Cardiac fibroblast (primary cell): ENCODE measurements around the gene LIMA1.
"Not testable (repeated sequence)": the region's sequence is repeated elsewhere in the genome, so short reads cannot be mapped to it uniquely, and the experiment has no call there.

Experiments
- DNase-seq, 2 donors: peaks; one replicate each; pipeline versions ENCODE4 v3.0.0 to v3.0.0-alpha.2; 2010; ENCODE audit warnings: low read depth in 2 of 2
- H3K4me3 ChIP-seq, 2 donors: replicated peaks in 1 of 2; 1 replicate in 1 of 2; 2 replicates in 1 of 2; pipeline ENCODE4 v1.5.1; 2011; ENCODE audit warnings: low read depth in 2 of 2, low read length in 2 of 2, mild to moderate bottlenecking in 2 of 2, moderate library complexity in 1 of 2
- TF ChIP-seq, protein P1 (sequence below): IDR thresholded peaks from one replicate; pipeline ENCODE4 v1.5.1; 2011; ENCODE audit warnings: low read depth, mild to moderate bottlenecking, low read length, inconsistent platforms

LIMA1 gene

DNA sequence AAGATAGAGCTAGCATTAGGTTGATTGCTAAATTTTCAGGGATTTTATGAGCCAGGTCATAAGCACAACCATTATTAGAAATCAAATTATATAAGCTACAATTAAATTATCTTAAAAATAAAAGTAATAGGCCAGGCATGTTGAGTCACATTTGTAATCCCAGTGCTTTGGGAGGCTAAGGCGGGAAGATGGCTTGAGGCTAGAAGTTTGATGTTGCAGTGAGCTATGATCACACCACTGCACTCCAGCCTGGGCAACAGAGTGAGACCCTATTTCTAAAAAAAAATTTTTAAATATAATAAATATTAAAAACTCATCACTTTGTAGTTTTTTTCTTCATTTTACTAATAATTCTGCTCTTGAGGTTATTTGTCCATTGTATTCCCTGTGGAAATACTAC, 1.9 kb upstream of the LIMA1 start:
- no peak for DNase-seq
- TF ChIP-seq, protein P1, sequence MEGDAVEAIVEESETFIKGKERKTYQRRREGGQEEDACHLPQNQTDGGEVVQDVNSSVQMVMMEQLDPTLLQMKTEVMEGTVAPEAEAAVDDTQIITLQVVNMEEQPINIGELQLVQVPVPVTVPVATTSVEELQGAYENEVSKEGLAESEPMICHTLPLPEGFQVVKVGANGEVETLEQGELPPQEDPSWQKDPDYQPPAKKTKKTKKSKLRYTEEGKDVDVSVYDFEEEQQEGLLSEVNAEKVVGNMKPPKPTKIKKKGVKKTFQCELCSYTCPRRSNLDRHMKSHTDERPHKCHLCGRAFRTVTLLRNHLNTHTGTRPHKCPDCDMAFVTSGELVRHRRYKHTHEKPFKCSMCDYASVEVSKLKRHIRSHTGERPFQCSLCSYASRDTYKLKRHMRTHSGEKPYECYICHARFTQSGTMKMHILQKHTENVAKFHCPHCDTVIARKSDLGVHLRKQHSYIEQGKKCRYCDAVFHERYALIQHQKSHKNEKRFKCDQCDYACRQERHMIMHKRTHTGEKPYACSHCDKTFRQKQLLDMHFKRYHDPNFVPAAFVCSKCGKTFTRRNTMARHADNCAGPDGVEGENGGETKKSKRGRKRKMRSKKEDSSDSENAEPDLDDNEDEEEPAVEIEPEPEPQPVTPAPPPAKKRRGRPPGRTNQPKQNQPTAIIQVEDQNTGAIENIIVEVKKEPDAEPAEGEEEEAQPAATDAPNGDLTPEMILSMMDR: no peak
- H3K4me3 ChIP-seq: no peak overlapping the region

DNA sequence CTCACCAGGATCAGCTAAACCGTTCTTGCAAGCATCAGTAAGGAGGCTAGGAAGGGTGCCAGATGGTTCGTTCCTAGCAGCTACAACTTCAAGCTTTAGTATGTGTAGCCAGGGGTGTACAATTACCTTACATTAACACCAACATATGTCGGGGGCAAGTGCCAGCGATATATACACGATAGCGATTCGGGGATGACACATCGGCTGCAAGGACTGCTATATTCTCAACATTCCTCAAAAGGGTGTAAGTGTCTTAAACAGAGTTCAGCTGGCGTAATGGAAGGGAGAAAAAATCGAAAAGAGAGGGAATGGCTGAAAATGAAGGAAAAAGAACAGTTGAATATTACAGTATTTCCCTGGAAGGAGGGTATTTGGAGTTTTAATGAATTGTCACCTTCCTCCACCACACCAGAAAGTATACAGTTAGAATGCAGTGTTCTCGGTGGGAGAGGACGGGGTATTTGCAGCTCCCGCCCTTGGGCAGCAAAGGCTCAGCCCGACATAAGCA, 545 bp downstream of the LIMA1 start:
- peak overlapping the region; percentile 91 to 97 for H3K4me3 ChIP-seq
- DNase-seq: peak; percentile 31 to 54
- TF ChIP-seq, protein P1: no peak

DNA sequence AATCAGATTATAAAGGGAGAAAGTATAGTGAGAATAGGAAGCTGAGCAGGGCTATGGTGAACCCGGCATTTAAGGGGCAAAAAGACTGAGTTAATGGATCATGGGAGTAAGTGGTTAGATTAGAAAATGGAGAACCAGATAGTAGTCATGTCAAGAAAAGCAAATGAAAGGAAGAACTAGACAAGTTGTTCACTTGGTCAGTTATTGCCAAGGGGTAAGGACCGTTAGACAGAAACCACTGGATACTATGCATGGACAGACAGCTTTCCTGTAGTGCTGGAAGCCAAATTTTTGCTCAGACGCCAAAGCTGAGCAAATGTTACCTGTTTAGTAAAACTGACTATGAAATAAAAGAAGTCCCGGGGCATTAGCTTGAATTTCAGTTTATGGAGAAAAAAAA, 3.8 kb downstream of the LIMA1 start:
- H3K4me3 ChIP-seq: no peak overlapping the region
- TF ChIP-seq, protein P1: no peak
- no peak for DNase-seq

DNA sequence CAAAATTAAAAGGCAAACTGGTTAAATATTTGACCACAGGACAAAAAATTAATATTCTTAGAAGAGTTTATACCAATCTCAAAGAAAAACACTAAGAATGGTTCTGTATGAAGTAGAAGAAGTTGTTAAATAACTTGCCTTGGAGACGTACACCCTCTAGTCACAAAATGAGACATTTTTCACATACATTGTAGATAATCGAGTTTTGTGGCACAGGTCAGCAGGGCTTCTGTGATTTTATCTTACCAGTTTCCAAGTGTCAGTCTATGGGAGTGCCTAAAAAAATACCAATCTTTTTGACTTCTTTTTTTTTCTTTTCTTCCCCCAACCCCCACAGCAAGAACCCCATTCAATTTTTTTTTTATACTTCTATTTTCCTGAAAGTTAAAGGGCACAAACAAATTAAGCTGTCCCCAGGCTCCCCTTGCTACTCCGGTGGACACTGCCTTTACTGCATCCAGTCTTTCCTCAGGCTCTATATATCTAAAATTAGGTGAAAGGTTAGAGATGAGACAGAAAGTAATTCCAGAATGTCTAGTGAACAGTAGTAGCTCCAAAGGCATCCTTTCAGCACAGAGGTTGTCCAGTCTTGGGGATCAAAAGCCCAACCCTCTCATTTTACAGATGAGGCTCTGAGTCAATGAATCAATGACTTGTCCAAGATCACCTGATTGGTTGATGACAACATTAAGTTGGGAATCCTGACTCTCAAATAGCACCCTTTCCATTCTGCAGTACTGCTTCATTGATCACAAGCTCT, 6.2 kb downstream of the LIMA1 start:
- TF ChIP-seq, protein P1: no peak
- DNase-seq: no peak
- no peak overlapping the region for H3K4me3 ChIP-seq

DNA sequence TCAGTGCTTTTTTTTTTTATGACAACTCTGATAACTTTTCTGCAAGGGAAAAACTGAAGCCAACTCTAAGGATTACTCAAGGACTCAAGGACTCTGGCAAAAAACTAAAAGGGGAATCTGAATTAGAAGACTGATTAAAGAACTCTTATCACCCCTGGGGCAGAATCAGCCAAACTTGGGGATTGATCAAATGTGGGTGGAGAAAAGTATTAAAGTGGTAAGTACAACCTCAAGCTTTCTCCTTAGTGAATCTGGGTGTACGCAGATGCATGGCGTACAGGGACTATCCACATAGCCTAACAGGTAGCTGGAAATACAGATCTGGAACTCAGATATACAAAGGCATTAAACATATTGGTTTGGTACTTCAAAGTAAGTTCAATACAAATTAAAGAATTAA, 7.3 kb downstream of the LIMA1 start:
- TF ChIP-seq, protein P1: no peak
- DNase-seq: no peak
- no peak overlapping the region for H3K4me3 ChIP-seq

DNA sequence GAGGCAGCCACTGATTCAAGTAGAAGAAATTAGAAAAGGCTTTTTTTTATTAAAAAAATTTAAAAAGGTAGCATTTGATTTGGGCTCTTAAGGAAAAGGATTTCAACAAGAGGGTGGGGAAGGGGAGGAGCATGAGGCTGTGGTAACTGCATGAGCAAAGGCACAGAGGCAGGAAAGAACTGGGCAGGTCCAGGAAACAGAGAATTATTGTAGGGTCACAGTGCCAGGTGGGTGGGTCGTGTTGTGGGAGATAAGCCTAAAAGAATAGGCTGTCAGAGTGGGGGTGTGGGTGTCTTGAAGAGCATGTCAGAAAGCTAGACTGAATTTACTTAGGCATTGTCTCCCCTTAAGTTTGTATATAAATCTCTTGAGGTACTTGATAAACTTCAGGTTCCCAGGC, 7.8 kb downstream of the LIMA1 start:
- TF ChIP-seq, protein P1: no peak
- DNase-seq: peak in 1 of 2 donors; percentile 46
- H3K4me3 ChIP-seq: no peak overlapping the region

DNA sequence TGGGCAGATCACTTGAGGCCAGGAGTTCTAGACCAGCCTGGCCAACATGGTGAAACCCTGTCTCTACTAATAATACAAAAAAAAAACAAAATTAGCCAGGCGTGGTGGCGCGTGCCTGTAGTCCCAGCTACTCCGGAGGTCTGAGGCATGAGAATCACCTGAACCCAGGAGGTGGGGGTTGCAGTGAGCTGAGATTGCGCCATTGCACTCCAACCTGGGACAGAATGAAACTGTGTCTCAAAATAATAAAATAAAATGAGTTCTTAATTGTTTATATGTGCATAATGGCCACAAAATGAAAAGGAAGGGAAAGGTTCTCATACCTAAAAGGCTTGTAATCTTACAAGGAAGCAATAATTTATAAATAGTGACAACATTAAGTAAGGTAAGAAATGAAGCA, 8.2 kb downstream of the LIMA1 start:
- DNase-seq, H3K4me3 ChIP-seq: not testable (repeated sequence)
